Ramos (cell line): ENCODE results near the gene CCNYL1.

ENCODE experiments used
- in situ Hi-C: fragments of 300-500 bp; cut with MboI; formaldehyde crosslinking; loops from one replicate; pipeline ENCODE4 v1.14.3; 2022; ENCODE audit warnings: low sequenced_read_pairs; ENCODE audit not compliant: unreplicated experiment

Gene CCNYL1

GRCh38 chr2:207782238-207783030 lies 71.0 kb downstream of the CCNYL1 start:
- in situ Hi-C loops, result no loop called here

DNA sequence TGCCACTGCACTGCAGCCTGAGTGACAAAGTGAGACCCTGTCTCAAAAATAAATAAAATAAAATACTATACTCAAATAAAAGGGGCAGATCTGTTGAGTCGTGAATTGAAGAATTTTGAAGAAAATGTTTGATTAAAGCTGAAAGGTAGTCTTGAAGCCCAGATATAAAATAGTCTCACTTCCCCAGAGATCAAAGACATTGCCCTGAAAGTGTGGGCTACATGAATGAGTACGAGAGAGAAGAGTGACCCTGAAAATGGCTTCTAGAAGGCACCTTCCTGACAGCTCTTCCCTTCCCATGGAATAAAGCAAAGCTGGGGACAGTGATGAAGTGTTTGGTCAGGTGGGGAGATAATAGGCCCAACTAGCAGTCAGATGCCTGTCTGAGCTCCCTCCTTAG lies 72.1 kb downstream of the CCNYL1 start:
- in situ Hi-C loops, result no loop called here

DNA sequence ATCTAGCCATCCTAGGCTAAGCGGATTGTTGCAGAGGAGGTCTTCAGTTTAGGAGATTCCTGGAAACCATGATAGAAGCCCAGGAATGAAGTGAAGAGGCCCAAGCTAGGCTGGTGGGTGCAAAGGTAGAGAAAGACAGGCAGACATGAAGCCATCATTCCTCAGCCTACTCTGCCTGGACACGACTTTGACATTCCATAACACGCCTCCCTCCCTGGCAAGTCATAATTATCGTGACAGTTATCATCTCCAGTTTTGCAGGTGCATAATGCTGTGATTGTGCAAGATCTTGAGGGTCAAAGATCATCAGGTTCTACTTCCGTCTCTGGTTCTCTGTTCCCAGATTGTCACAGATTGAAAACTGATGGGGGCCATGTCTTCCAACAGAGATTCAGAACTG lies 73.5 kb downstream of the CCNYL1 start:
- in situ Hi-C loops, result no loop called here

GRCh38 chr2:207787017-207787416 lies 75.6 kb downstream of the CCNYL1 start:
- in situ Hi-C loops, result no loop called here

DNA sequence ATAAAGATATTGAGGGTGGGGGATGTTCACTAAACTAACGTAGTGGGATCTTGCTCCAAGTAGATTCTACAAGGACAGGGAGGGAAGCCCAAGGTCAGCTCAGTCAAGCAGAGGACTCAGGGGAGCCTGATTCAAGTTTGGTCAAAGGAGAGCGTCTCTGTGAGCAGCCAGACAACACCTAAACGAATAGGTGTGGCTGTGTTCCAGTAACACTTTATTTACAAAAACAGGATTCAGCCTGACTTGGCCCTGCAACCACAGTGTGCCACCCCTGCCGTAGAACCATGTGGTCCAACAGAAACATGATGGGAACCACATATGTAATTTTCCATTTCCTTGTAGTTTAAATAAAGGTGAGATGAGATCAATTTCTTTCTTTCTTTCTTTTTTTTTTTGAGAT lies 76.4 kb downstream of the CCNYL1 start:
- in situ Hi-C loops, result no loop called here

- in situ Hi-C loops, result no loop called here
Observed at GRCh38 chr2:207790898-207791297, 79.5 kb downstream of the CCNYL1 start.

- in situ Hi-C loops, result no loop called here
Observed at GRCh38 chr2:207791579-207792243, 80.3 kb downstream of the CCNYL1 start.

DNA sequence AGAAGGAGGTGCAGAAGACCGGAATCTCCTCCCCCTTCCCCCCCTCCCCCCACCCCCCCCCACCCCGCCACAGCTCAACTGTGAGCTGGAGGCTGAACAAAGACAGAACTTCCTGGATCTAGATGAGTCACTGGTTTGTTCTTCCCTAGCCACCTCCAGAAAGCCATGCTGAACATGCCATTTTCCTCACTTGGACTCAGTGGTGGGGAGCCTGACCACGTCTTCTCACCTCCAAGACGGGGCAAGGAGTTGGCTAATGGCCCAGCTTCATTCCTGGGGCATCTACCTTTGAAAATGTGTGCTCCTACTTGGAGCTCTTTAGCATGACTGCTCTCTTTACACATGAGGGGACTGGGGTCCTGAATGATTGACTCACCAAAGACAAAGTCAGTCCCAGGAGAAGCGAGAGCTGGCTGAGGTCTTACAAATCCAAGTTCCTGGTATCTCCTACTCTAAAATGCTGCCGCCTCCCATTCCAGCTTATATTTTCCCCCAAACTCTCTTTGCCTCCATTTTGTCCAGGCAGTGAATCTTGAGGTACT lies 80.9 kb downstream of the CCNYL1 start:
- in situ Hi-C loops, result no loop called here

GRCh38 chr2:207796585-207797350 lies 85.3 kb downstream of the CCNYL1 start:
- in situ Hi-C loops, result no loop called here

GRCh38 chr2:207801259-207801658 lies 89.8 kb downstream of the CCNYL1 start:
- in situ Hi-C loops, result no loop called here

DNA sequence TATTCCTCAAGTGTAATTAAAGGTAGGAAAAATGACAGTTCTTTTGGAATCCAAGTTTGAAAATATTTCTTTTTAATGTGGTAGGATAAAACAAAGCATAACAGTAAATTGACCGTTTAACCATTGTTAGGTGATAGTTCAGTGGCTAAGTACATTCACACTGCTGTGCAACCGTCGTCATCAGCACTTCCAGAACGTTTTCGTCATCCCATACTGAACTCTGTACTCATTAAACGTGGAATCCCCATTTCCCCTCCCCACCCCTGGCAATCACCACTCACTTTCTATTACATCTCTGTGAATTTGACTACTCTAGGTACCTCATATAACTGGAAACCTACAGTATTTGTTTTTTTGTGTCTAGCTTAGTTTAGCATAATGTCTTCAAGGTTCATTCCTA lies 91.2 kb downstream of the CCNYL1 start:
- in situ Hi-C loops, result no loop called here
